Mesenchymal stem cell (in vitro differentiated cells and primary cell): ENCODE results near the gene PSME2.

ENCODE experiments used
- DNase-seq: peaks from one replicate; pipeline ENCODE4 v3.0.0-alpha.2; 2013
- H2AFZ ChIP-seq: one replicate; pipeline ENCODE4 v1.6.1; 2013; ENCODE audit warnings: low read depth, mild to moderate bottlenecking, control low read depth, inconsistent platforms, low read length, moderate library complexity
- H2AK5ac ChIP-seq: 2 replicates; pipeline ENCODE4 v1.6.1; 2013; ENCODE audit warnings: low read length, moderate library complexity, mild to moderate bottlenecking, inconsistent platforms; ENCODE audit not compliant: severe bottlenecking
- H2BK120ac ChIP-seq: one replicate; pipeline ENCODE4 v1.6.1; 2013; ENCODE audit warnings: low read depth, mild to moderate bottlenecking, inconsistent platforms, low read length, moderate library complexity
- H2BK12ac ChIP-seq, 2 experiments: one replicate each; pipeline ENCODE4 v1.6.1; 2013; ENCODE audit warnings: inconsistent platforms in 2 of 2, low read length in 2 of 2, mild to moderate bottlenecking in 2 of 2, moderate library complexity in 2 of 2, control low read depth in 1 of 2
- H2BK15ac ChIP-seq: one replicate; pipeline ENCODE4 v1.6.1; 2013; ENCODE audit warnings: mild to moderate bottlenecking, low read depth, inconsistent platforms; ENCODE audit not compliant: poor library complexity, severe bottlenecking
- H2BK5ac ChIP-seq: 2 replicates; pipeline ENCODE4 v1.6.1; 2013; ENCODE audit warnings: low read depth, mild to moderate bottlenecking, low read length, control low read depth, inconsistent platforms; ENCODE audit not compliant: poor library complexity, severe bottlenecking
- H3K14ac ChIP-seq, 2 experiments: one replicate each; pipeline ENCODE4 v1.6.1; 2013; ENCODE audit warnings: inconsistent platforms in 2 of 2, low read length in 2 of 2, control low read depth in 1 of 2, mild to moderate bottlenecking in 1 of 2, moderate library complexity in 1 of 2
- H3K18ac ChIP-seq, 2 experiments: one replicate each; pipeline ENCODE4 v1.6.1; 2013; ENCODE audit warnings: inconsistent platforms in 2 of 2, low read length in 2 of 2, control low read depth in 1 of 2, low read depth in 1 of 2, mild to moderate bottlenecking in 1 of 2
- H3K23ac ChIP-seq, 2 experiments: one replicate each; pipeline ENCODE4 v1.6.1; 2013; ENCODE audit warnings: inconsistent platforms in 2 of 2, low read length in 2 of 2, mild to moderate bottlenecking in 2 of 2, moderate library complexity in 2 of 2, control low read depth in 1 of 2
- H3K27ac ChIP-seq: 2 replicates; pipeline ENCODE4 v1.5.1; 2013; ENCODE audit warnings: mild to moderate bottlenecking, moderate library complexity, low read length, control low read depth, inconsistent platforms; ENCODE audit not compliant: poor library complexity, severe bottlenecking
- H3K27me3 ChIP-seq, 2 experiments: 2 replicates each; pipeline versions ENCODE4 v1.6.1 to v1.7.0; 2013; ENCODE audit warnings: low read length in 2 of 2, mild to moderate bottlenecking in 2 of 2, moderate library complexity in 2 of 2, control low read depth in 1 of 2, inconsistent platforms in 1 of 2; ENCODE audit not compliant: control insufficient read depth in 1 of 2, insufficient read depth in 1 of 2
- H3K36me3 ChIP-seq, 2 experiments: 2 replicates each; pipeline versions ENCODE4 v1.6.1 to v1.7.0; 2013; ENCODE audit warnings: low read length in 2 of 2, control low read depth in 1 of 2, inconsistent platforms in 1 of 2, low read depth in 1 of 2, mild to moderate bottlenecking in 1 of 2; ENCODE audit not compliant: insufficient read depth in 2 of 2, control insufficient read depth in 1 of 2
- H3K4ac ChIP-seq, 2 experiments: one replicate each; pipeline ENCODE4 v1.6.1; 2013; ENCODE audit warnings: inconsistent platforms in 2 of 2, low read length in 2 of 2, mild to moderate bottlenecking in 2 of 2, moderate library complexity in 2 of 2, control low read depth in 1 of 2, low read depth in 1 of 2
- H3K4me1 ChIP-seq: 2 replicates; pipeline ENCODE4 v1.6.1; 2013; ENCODE audit warnings: low read depth, low read length, control low read depth; ENCODE audit not compliant: control insufficient read depth, insufficient read depth
- H3K4me2 ChIP-seq: 2 replicates; pipeline ENCODE4 v1.6.1; 2013; ENCODE audit warnings: low read length, mild to moderate bottlenecking, inconsistent platforms; ENCODE audit not compliant: poor library complexity, severe bottlenecking
- H3K4me3 ChIP-seq, 2 experiments: 2 replicates each; pipeline versions ENCODE4 v1.5.1 to v1.7.0; 2013; ENCODE audit warnings: low read length in 2 of 2, mild to moderate bottlenecking in 2 of 2, control low read depth in 1 of 2, low read depth in 1 of 2; ENCODE audit not compliant: insufficient read depth in 1 of 2
- H3K79me1 ChIP-seq: replicated peaks from 2 replicates; pipeline ENCODE4 v1.6.1; 2013; ENCODE audit warnings: mild to moderate bottlenecking, control low read depth, low read length, inconsistent platforms; ENCODE audit not compliant: poor library complexity, severe bottlenecking
- H3K9ac ChIP-seq: 2 replicates; pipeline ENCODE4 v1.7.0; 2013; ENCODE audit warnings: mild to moderate bottlenecking, low read length, moderate library complexity
- H3K9me3 ChIP-seq: 2 replicates; pipeline ENCODE4 v1.7.0; 2013; ENCODE audit warnings: mild to moderate bottlenecking, low read length; ENCODE audit not compliant: control insufficient read depth
- H4K8ac ChIP-seq: one replicate; pipeline ENCODE4 v1.6.1; 2013; ENCODE audit warnings: inconsistent platforms, mild to moderate bottlenecking, low read length, moderate library complexity
- H4K91ac ChIP-seq: one replicate; pipeline ENCODE4 v1.6.1; 2013; ENCODE audit warnings: mild to moderate bottlenecking, low read length, inconsistent platforms
- WGBS: methylation state at CpG from one replicate; pipeline ENCODE4 v1.1.7; 2013; ENCODE audit warnings: mixed read lengths; 5-methylcytosine and 5-hydroxymethylcytosine counted together

The PSME2 gene

DNA sequence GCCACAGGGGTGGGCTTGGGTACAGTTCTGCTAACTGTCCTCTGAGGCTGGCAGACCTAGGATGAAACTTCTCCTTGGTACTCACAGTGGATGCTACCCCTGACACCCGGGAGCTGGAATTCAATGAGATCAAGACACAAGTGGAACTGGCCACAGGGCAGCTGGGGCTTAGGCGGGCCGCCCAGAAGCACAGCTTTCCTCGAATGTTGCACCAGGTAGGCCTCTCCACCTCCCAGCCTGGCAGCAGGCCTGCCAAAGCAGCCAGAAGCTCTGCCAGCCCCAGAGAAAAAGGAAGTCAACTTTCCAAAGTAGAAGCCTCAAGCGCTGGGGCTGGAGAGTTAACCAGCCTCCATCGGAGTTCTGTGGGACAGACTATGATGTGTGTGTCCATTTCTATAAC, 29.2 kb downstream of the PSME2 start:
- Histone ChIP-seq H3K4me3 (no peak overlapping the region), H2BK12ac (no peak overlapping the region), H3K18ac (no peak overlapping the region), H2AK5ac (no peak overlapping the region), H3K4me2 (no peak overlapping the region), H4K8ac (no peak overlapping the region), H3K23ac (no peak overlapping the region), H3K14ac (no peak overlapping the region), H3K27ac (no peak overlapping the region), H4K91ac (no peak overlapping the region), H2BK15ac (no peak overlapping the region), H3K36me3 (peaks cover 44 to 48% of the 10 kb centered on the region in 2 experiments), H3K27me3 (no peaks in the 10 kb centered on the region), H2AFZ (no peak overlapping the region), H3K9ac (no peak overlapping the region), H3K4me1 (peaks cover 7% of the 10 kb centered on the region), H3K79me1 (peaks cover 25% of the 10 kb centered on the region), H3K9me3 (no peaks in the 10 kb centered on the region), H3K4ac (no peak overlapping the region), H2BK120ac (no peak overlapping the region), H2BK5ac (no peak overlapping the region)
- WGBS = 95% methylated on average over 6 of the region's 6 CpGs
- DNase-seq = no peak

- no peak overlapping the region for H2BK120ac ChIP-seq
- no peaks in the 10 kb centered on the region for H3K9me3 ChIP-seq
- no peak for DNase-seq
- H3K4me1 ChIP-seq = peaks cover 7% of the 10 kb centered on the region
- H3K79me1 ChIP-seq = peaks cover 25% of the 10 kb centered on the region
- no peak overlapping the region for H3K9ac ChIP-seq
- H3K27me3 ChIP-seq = no peaks in the 10 kb centered on the region
- H3K27ac ChIP-seq = no peak overlapping the region
- WGBS = 78% methylated on average over 6 of the region's 6 CpGs
- H2BK5ac ChIP-seq = no peak overlapping the region
- no peak overlapping the region for H2BK15ac ChIP-seq
- no peak overlapping the region for H3K4me2 ChIP-seq
- no peak overlapping the region for H4K8ac ChIP-seq
- no peak overlapping the region for H3K14ac ChIP-seq
- H3K4ac ChIP-seq = no peak overlapping the region
- H2AK5ac ChIP-seq = no peak overlapping the region
- peaks cover 37 to 41% of the 10 kb centered on the region in 2 experiments for H3K36me3 ChIP-seq
- H2BK12ac ChIP-seq = no peak overlapping the region
- H3K23ac ChIP-seq = no peak overlapping the region
- H2AFZ ChIP-seq = no peak overlapping the region
- peak overlapping the region in 1 of 2 experiments; percentile 91 for H3K4me3 ChIP-seq
- no peak overlapping the region for H3K18ac ChIP-seq
- no peak overlapping the region for H4K91ac ChIP-seq
Observed at GRCh38 chr14:24116128-24116814, 30.1 kb downstream of the PSME2 start.

DNA sequence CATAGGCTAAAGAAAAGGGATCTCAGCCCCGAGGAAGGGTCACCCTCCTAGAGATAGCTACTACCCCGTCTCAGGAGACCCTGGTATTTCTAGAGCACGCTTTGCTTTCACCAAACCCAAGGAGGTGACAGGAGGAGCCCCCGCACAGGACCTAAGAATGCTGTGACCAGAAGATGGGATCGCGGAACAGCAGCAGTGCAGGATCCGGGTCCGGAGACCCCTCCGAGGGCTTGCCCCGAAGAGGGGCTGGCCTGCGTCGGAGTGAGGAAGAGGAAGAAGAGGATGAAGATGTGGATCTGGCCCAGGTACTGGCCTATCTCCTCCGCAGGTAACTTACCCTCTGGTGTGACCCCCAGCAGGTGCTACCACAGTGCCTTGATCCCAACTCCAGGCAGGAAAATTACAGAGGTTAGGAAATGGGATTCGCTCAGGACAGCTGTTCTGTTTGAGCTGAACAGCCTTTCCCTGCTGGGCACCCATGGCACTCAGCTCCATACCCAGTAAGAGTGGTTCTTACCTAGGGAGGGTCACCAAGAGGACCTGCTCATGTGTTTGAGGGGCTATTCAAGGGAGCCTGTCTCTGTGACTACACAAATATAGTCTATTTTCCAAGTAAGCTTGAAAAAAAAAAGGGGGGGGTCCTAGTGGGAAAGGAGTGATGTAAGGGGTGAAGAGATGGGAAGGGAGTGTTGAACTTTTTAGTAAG, 30.8 kb downstream of the PSME2 start:
- WGBS = 8% methylated on average over 10 of the region's 14 CpGs
- DNase-seq = no peak

More for the DNA sequence above, 30.8 kb downstream of the PSME2 start:
- H2AK5ac ChIP-seq = no peak overlapping the region
- H3K4me3 ChIP-seq = peak overlapping the region; percentile 51 to 91
- no peak overlapping the region for H4K91ac ChIP-seq
- no peaks in the 10 kb centered on the region for H3K9me3 ChIP-seq
- peaks cover 7% of the 10 kb centered on the region for H3K4me1 ChIP-seq
- H2BK5ac ChIP-seq = no peak overlapping the region
- H3K27me3 ChIP-seq = no peaks in the 10 kb centered on the region
- peak overlapping the region; percentile 19 for H4K8ac ChIP-seq
- no peak overlapping the region for H2BK12ac ChIP-seq
- H2BK15ac ChIP-seq = no peak overlapping the region
- peak overlapping the region; percentile 29 for H3K27ac ChIP-seq
- H3K79me1 ChIP-seq = peaks cover 26% of the 10 kb centered on the region
- H3K9ac ChIP-seq = peak overlapping the region; percentile 97
- no peak overlapping the region for H3K14ac ChIP-seq
- H2AFZ ChIP-seq = peak overlapping the region; percentile 46
- no peak overlapping the region for H3K23ac ChIP-seq
- no peak overlapping the region for H3K4ac ChIP-seq
- peak overlapping the region in 1 of 2 experiments; percentile 37 for H3K18ac ChIP-seq
- H3K4me2 ChIP-seq = peak overlapping the region; percentile 68
- H3K36me3 ChIP-seq = peaks cover 30 to 34% of the 10 kb centered on the region in 2 experiments
- H2BK120ac ChIP-seq = no peak overlapping the region
